NCI-H128 (cell line): Measurements from ENCODE around the gene NUDT22.
A peak's percentile ranks its signal among the peaks of the same experiment; 100 is the strongest.
"Not testable (repeated sequence)": the region's sequence is repeated elsewhere in the genome, so short reads cannot be mapped to it uniquely, and the experiment has no call there.

ENCODE experiments used
- DNase-seq: peaks from one replicate; lab custom pipeline; 2025; ENCODE audit not compliant: unreplicated experiment; lab: John Stamatoyannopoulos, UW

Gene NUDT22

GRCh38 chr11:64241491-64242374, 15.7 kb downstream of the NUDT22 start:
- DNase-seq = no peak

GRCh38 chr11:64243236-64243854, 17.3 kb downstream of the NUDT22 start:
- no peak for DNase-seq

- DNase-seq = no peak
Observed at GRCh38 chr11:64244107-64244506, 18.0 kb downstream of the NUDT22 start.

- no peak for DNase-seq
Observed at GRCh38 chr11:64244966-64245365, 18.9 kb downstream of the NUDT22 start.

- DNase-seq = no peak
Observed at GRCh38 chr11:64245401-64245796, 19.3 kb downstream of the NUDT22 start.

- no peak for DNase-seq
Observed at GRCh38 chr11:64245797-64246620, 19.9 kb downstream of the NUDT22 start.

GRCh38 chr11:64246621-64246870, 20.5 kb downstream of the NUDT22 start:
- DNase-seq = not testable (repeated sequence)

- DNase-seq = peak; percentile 37
Observed at GRCh38 chr11:64246871-64247728, 21.0 kb downstream of the NUDT22 start, which contains the start of gene PPP1R14B. PPP1R14B (minus strand) TSS chr11:64246943; CDS start chr11:64246673, 270 bp downstream.

- DNase-seq = no peak
Observed at GRCh38 chr11:64247729-64248531, 21.9 kb downstream of the NUDT22 start.

- DNase-seq = no peak
Observed at GRCh38 chr11:64248578-64248977, 22.5 kb downstream of the NUDT22 start.

GRCh38 chr11:64249038-64249437, 23.0 kb downstream of the NUDT22 start:
- DNase-seq = no peak

- no peak for DNase-seq
Observed at GRCh38 chr11:64249563-64250414, 23.7 kb downstream of the NUDT22 start.

- no peak for DNase-seq
Observed at GRCh38 chr11:64250415-64251015, 24.4 kb downstream of the NUDT22 start.

- no peak for DNase-seq
Observed at GRCh38 chr11:64251016-64251752, 25.1 kb downstream of the NUDT22 start, which contains the start of gene PLCB3. PLCB3 (plus strand) TSS chr11:64251530; CDS start chr11:64251650, 120 bp downstream.

GRCh38 chr11:64251753-64252002, 25.6 kb downstream of the NUDT22 start:
- DNase-seq = no peak

GRCh38 chr11:64252003-64252872, 26.2 kb downstream of the NUDT22 start:
- DNase-seq = no peak

GRCh38 chr11:64253043-64253442, 27.0 kb downstream of the NUDT22 start:
- no peak for DNase-seq
